CMK (cell line): Measurements from ENCODE around the gene MAPK8IP3.
"Not testable (repeated sequence)": the region's sequence is repeated elsewhere in the genome, so short reads cannot be mapped to it uniquely, and the experiment has no call there.

Experiments
- DNase-seq: peaks from one replicate; pipeline ENCODE4 v3.0.0-alpha.2; 2010; ENCODE audit warnings: low read depth

The MAPK8IP3 gene

GRCh38 chr16:1787322-1788094 is 81.5 kb downstream of the MAPK8IP3 start:
- DNase-seq = no peak

GRCh38 chr16:1788095-1788707 is 82.2 kb downstream of the MAPK8IP3 start:
- DNase-seq = no peak

- DNase-seq = no peak
Measured at GRCh38 chr16:1788708-1789100, 82.7 kb downstream of the MAPK8IP3 start.

- DNase-seq = no peak
Measured at GRCh38 chr16:1789643-1790045, 83.6 kb downstream of the MAPK8IP3 start.

- DNase-seq = no peak
Measured at GRCh38 chr16:1790261-1790610, 84.2 kb downstream of the MAPK8IP3 start.

- DNase-seq = no peak
Measured at GRCh38 chr16:1790611-1791255, 84.7 kb downstream of the MAPK8IP3 start.

GRCh38 chr16:1791256-1791942 is 85.4 kb downstream of the MAPK8IP3 start:
- no peak for DNase-seq

GRCh38 chr16:1791943-1792812 is 86.2 kb downstream of the MAPK8IP3 start:
- DNase-seq = no peak

- no peak for DNase-seq
Measured at GRCh38 chr16:1792836-1793577, 87.0 kb downstream of the MAPK8IP3 start.

- no peak for DNase-seq
Measured at GRCh38 chr16:1793578-1794220, 87.7 kb downstream of the MAPK8IP3 start, which contains the start of gene IGFALS. Gene IGFALS, minus strand, starts transcription at chr16:1793705. Its CDS starts 53 bp downstream, at chr16:1793652.

GRCh38 chr16:1794221-1794871 is 88.4 kb downstream of the MAPK8IP3 start:
- DNase-seq = no peak

GRCh38 chr16:1794908-1795666 is 89.1 kb downstream of the MAPK8IP3 start:
- DNase-seq = no peak

GRCh38 chr16:1799263-1799662 is 93.3 kb downstream of the MAPK8IP3 start:
- DNase-seq = not testable (repeated sequence)

- DNase-seq = no peak
Measured at GRCh38 chr16:1800701-1801100, 94.7 kb downstream of the MAPK8IP3 start.

- no peak for DNase-seq
Measured at GRCh38 chr16:1807626-1808025, 101.6 kb downstream of the MAPK8IP3 start.

GRCh38 chr16:1808691-1809090 is 102.7 kb downstream of the MAPK8IP3 start:
- DNase-seq = no peak

GRCh38 chr16:1809281-1809801 is 103.3 kb downstream of the MAPK8IP3 start:
- no peak for DNase-seq

- DNase-seq = no peak
Measured at GRCh38 chr16:1810106-1810505, 104.1 kb downstream of the MAPK8IP3 start.

GRCh38 chr16:1810536-1810935 is 104.5 kb downstream of the MAPK8IP3 start:
- no peak for DNase-seq
